Endothelial cell of umbilical vein (primary cell): ENCODE results near the gene MAPT. TPM values are rescaled to one million over a fixed set of nuclear protein-coding genes. Genes with fewer than 3 reads are reported as not detected.

ENCODE experiments used
- BruUV-seq: library from RNA; stranded (reverse); fragments of 400-500 nt; replicated peaks from 2 replicates; lab custom pipeline; 2021; lab: Mats Ljungman, UMichigan
- CTCF ChIA-PET: fragments of 300-600, 350-600 bp; sonication (Branson Sonifier 250); formaldehyde crosslinking; loops from one replicate; lab custom pipeline; 2021; ENCODE audit warnings: antibody characterized with exemption, inconsistent platforms; lab: Charles Lee
- POLR2A ChIA-PET: fragments of 300-600, 350-600 bp; sonication (Branson Sonifier 250); formaldehyde crosslinking; loops from one replicate; lab custom pipeline; 2021; ENCODE audit warnings: antibody characterized with exemption, inconsistent platforms; lab: Charles Lee
- DNase-seq: peaks from one replicate; pipeline ENCODE4 v3.0.0-alpha.2; 2011; ENCODE audit warnings: low read depth, low spot score
- FAIRE-seq: peaks from 2 replicates; lab custom pipeline; 2011; peaks lifted over from hg19 to GRCh38; lab: Jason Lieb, UNC
- H2AFZ ChIP-seq: 2 replicates; pipeline ENCODE4 v1.6.0; 2012; ENCODE audit warnings: low read depth, low read length, control low read depth, inconsistent platforms
- H3K27ac ChIP-seq: 2 replicates; pipeline ENCODE4 v1.5.1; 2011; ENCODE audit warnings: low read depth, mild to moderate bottlenecking, control low read depth, low read length, moderate library complexity; ENCODE audit not compliant: insufficient read depth
- H3K27me3 ChIP-seq, 2 experiments: 2 replicates each; pipeline versions ENCODE4 v1.6.0 to v1.6.1; 2011; ENCODE audit warnings: low read length in 2 of 2, mixed read lengths in 1 of 2; ENCODE audit not compliant: control insufficient read depth in 2 of 2, insufficient read depth in 2 of 2
- H3K36me3 ChIP-seq, 2 experiments: 2 replicates in 1 of 2; 3 replicates in 1 of 2; pipeline ENCODE4 v1.5.1; 2011; ENCODE audit warnings: low read length in 2 of 2, mild to moderate bottlenecking in 1 of 2, moderate library complexity in 1 of 2; ENCODE audit not compliant: control insufficient read depth in 2 of 2, insufficient read depth in 2 of 2; ENCODE audit errors: extremely low read depth in 1 of 2
- H3K4me1 ChIP-seq: 3 replicates; pipeline ENCODE4 v1.5.1; 2011; ENCODE audit warnings: mild to moderate bottlenecking, low read length; ENCODE audit not compliant: control insufficient read depth, insufficient read depth; ENCODE audit errors: extremely low read depth
- H3K4me2 ChIP-seq: 2 replicates; pipeline ENCODE4 v1.6.1; 2011; ENCODE audit warnings: low read length, control low read depth, mixed read lengths; ENCODE audit not compliant: insufficient read depth
- H3K4me3 ChIP-seq, 3 experiments: fragments of 200-600 bp in 1 of 3; sonication (generic), shearing (Covaris generic) in 1 of 3; replicated peaks in 1 of 3; 2 replicates each; pipeline ENCODE4 v1.5.1; 2011 to 2016; ENCODE audit warnings: control low read depth in 3 of 3, low read length in 3 of 3, mild to moderate bottlenecking in 2 of 3, inconsistent platforms in 1 of 3, low read depth in 1 of 3, moderate library complexity in 1 of 3; ENCODE audit not compliant: insufficient read depth in 1 of 3
- H3K79me2 ChIP-seq: 2 replicates; pipeline ENCODE4 v1.6.0; 2012; ENCODE audit warnings: low read length, inconsistent platforms; ENCODE audit not compliant: control insufficient read depth, insufficient read depth
- H3K9ac ChIP-seq: replicated peaks from 2 replicates; pipeline ENCODE3; 2011; ENCODE audit warnings: low read length, control low read depth; ENCODE audit not compliant: insufficient read depth; ENCODE audit errors: extremely low read depth
- H3K9me1 ChIP-seq: replicated peaks from 3 replicates; pipeline ENCODE4 v1.6.0; 2011; ENCODE audit warnings: mild to moderate bottlenecking, low read length; ENCODE audit not compliant: control insufficient read depth, insufficient read depth; ENCODE audit errors: extremely low read depth
- H3K9me3 ChIP-seq: replicated peaks from 2 replicates; pipeline ENCODE4 v1.5.1; 2012; ENCODE audit warnings: low read length, inconsistent platforms; ENCODE audit not compliant: control insufficient read depth, insufficient read depth
- H4K20me1 ChIP-seq: replicated peaks from 2 replicates; pipeline ENCODE3; 2011; ENCODE audit warnings: mild to moderate bottlenecking, low read length; ENCODE audit not compliant: control insufficient read depth, insufficient read depth; ENCODE audit errors: extremely low read depth
- CTCF ChIP-seq, 2 donors: IDR thresholded peaks; 1 replicate in 1 of 2; 2 replicates in 1 of 2; pipeline ENCODE4 v1.5.1; 2011; ENCODE audit warnings: low read length in 2 of 2, mild to moderate bottlenecking in 2 of 2, moderate library complexity in 2 of 2, control low read depth in 1 of 2, inconsistent platforms in 1 of 2, low read depth in 1 of 2; ENCODE audit not compliant: insufficient read depth in 1 of 2; ENCODE audit errors: extremely low read depth in 1 of 2
- EZH2 ChIP-seq: IDR thresholded peaks from 2 replicates; pipeline ENCODE4 v1.6.1; 2012; ENCODE audit warnings: borderline replicate concordance, low read depth, mild to moderate bottlenecking, moderate library complexity, low read length, inconsistent platforms; ENCODE audit not compliant: severe bottlenecking
- FOS ChIP-seq: IDR thresholded peaks from 2 replicates; pipeline ENCODE4 v1.6.1; 2011; ENCODE audit warnings: mild to moderate bottlenecking, low read length, moderate library complexity, borderline replicate concordance; ENCODE audit not compliant: insufficient read depth
- GATA2 ChIP-seq: IDR thresholded peaks from 2 replicates; pipeline ENCODE4 v1.7.0; 2011; ENCODE audit warnings: low read depth, mild to moderate bottlenecking, moderate library complexity, mixed read lengths, low read length; ENCODE audit not compliant: insufficient read length, insufficient read depth
- JUN ChIP-seq: IDR thresholded peaks from 2 replicates; pipeline ENCODE4 v1.6.1; 2011; ENCODE audit warnings: borderline replicate concordance, low read depth; ENCODE audit not compliant: insufficient read length, insufficient read depth
- MYC ChIP-seq: IDR thresholded peaks from one replicate; pipeline ENCODE4 v1.6.1; 2011; ENCODE audit warnings: mild to moderate bottlenecking, low read depth, low read length
- POLR2A ChIP-seq: IDR thresholded peaks from 2 replicates; pipeline ENCODE4 v1.6.1; 2012; ENCODE audit warnings: low read depth, mild to moderate bottlenecking, control low read depth, low read length
- POLR2AphosphoS5 ChIP-seq: IDR thresholded peaks from 2 replicates; pipeline ENCODE4 v1.6.1; 2012; ENCODE audit warnings: low read depth, mild to moderate bottlenecking, control low read depth, low read length, moderate library complexity; ENCODE audit not compliant: insufficient read depth
- dilution Hi-C: fragments of 300-500 bp; cut with MboI; formaldehyde crosslinking; loops from one replicate; pipeline ENCODE4 v1.15.0; 2019; ENCODE audit warnings: low sequenced_read_pairs; ENCODE audit not compliant: extremely low pct_ligation_motif_present
- intact Hi-C: fragments of 100-400 bp; cut with micrococcal nuclease; formaldehyde crosslinking; loops from one replicate; pipeline ENCODE4 v1.10.0; 2022
- polyA plus RNA-seq, 4 experiments: library from polyadenylated mRNA; depleted of rRNA in 3 of 4; stranded (reverse) in 3 of 4; unstranded in 1 of 4; fragments of >200 nt; gene quantifications; 2 replicates each; pipeline versions ENCODE4 v1.2.1 to v1.2.3, GENCODE V29; 2011 to 2012; ENCODE audit warnings: missing spikeins in 1 of 4
- total RNA-seq: library from RNA; stranded (reverse); gene quantifications from 2 replicates; pipeline ENCODE4 v1.2.3, GENCODE V29; 2021
- TF ChIP-seq, protein P1 (sequence below): IDR thresholded peaks from 2 replicates; pipeline ENCODE4 v1.6.1; 2011; ENCODE audit not compliant: insufficient read depth, insufficient read length

The MAPT gene
- total and polyA plus RNA-seq, 2 donors (not counting 3 experiments of a cell fraction or from before 2014, with no cell fraction given): 0.04 to 0.51 TPM

GRCh38 chr17:45900723-45901415, 6.5 kb downstream of the MAPT start:
- Histone ChIP-seq H3K9ac (no peak overlapping the region), H4K20me1 (no peaks in the 10 kb centered on the region), H3K4me3 (no peak overlapping the region), H3K79me2 (no peaks in the 10 kb centered on the region), H3K4me2 (no peak overlapping the region), H2AFZ (no peak overlapping the region), H3K9me3 (no peaks in the 10 kb centered on the region), H3K27me3 (peaks cover 36 to 51% of the 10 kb centered on the region in 2 experiments), H3K36me3 (no peaks in the 10 kb centered on the region), H3K27ac (no peak overlapping the region), H3K9me1 (no peaks in the 10 kb centered on the region), H3K4me1 (no peaks in the 10 kb centered on the region)
- no peak for DNase-seq
- dilution Hi-C loops (no loop called here), intact Hi-C loops (no loop called here)
- POLR2A ChIA-PET: interaction anchor here (0.5 kb wide), 1 partner anchor 145 kb away, joined by 3 read pairs; no protein-coding TSS in a partner anchor
- BruUV-seq: no TSS peak
- CTCF ChIA-PET: interaction anchor here (0.8 kb wide), 1 partner anchor 70 kb away, joined by 3 read pairs; no protein-coding TSS in a partner anchor
- FAIRE-seq: no peak
- no peak for TF ChIP-seq FOS
- TF ChIP-seq POLR2AphosphoS5: no peak
- no peak for TF ChIP-seq GATA2
- no peak for TF ChIP-seq JUN
- no peak for TF ChIP-seq CTCF (IDR thresholded peaks at IDR 0.05; ENCODE audit: extremely low read depth in 1 of 2, insufficient read depth in 1 of 2, low read depth in 1 of 2, low read length in 2 of 2)
- no peak for TF ChIP-seq MYC
- no peak for TF ChIP-seq EZH2
- no peak for TF ChIP-seq POLR2A
- TF ChIP-seq, protein P1, sequence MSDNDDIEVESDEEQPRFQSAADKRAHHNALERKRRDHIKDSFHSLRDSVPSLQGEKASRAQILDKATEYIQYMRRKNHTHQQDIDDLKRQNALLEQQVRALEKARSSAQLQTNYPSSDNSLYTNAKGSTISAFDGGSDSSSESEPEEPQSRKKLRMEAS: no peak
